Effector memory CD8-positive, alpha-beta T cell (primary cell): ENCODE measurements around the gene GSTA2.
"Not testable (repeated sequence)": the region's sequence is repeated elsewhere in the genome, so short reads cannot be mapped to it uniquely, and the experiment has no call there.

ENCODE experiments used
- ATAC-seq: fragments of 150-1000 bp; cut with Tn5 transposase; replicated peaks from 2 replicates; pipeline ENCODE4 v1.10.0; 2021; ENCODE audit warnings: mild to moderate bottlenecking, moderate library complexity
- DNase-seq, 3 experiments: peaks; one replicate each; pipeline ENCODE4 v3.0.0; 2021
- H3K27ac Mint-ChIP-seq, 2 donors: one replicate each; pipeline ENCODE4 v1.8.0; 2022; ENCODE audit warnings: mild to moderate bottlenecking in 2 of 2, mixed read lengths in 2 of 2, moderate library complexity in 2 of 2
- H3K27me3 Mint-ChIP-seq, 2 donors: one replicate each; pipeline ENCODE4 v1.8.0; 2022; ENCODE audit warnings: mixed read lengths in 2 of 2
- H3K36me3 Mint-ChIP-seq: one replicate; pipeline ENCODE4 v1.8.0; 2022; ENCODE audit warnings: mild to moderate bottlenecking, moderate library complexity, mixed read lengths; ENCODE audit not compliant: insufficient read depth
- H3K4me1 Mint-ChIP-seq, 2 donors: one replicate each; pipeline ENCODE4 v1.8.0; 2022; ENCODE audit warnings: low read depth in 2 of 2, mixed read lengths in 2 of 2
- H3K4me3 Mint-ChIP-seq, 2 donors: one replicate each; pipeline ENCODE4 v1.8.0; 2022; ENCODE audit warnings: mild to moderate bottlenecking in 2 of 2, mixed read lengths in 2 of 2, moderate library complexity in 2 of 2
- H3K9me3 Mint-ChIP-seq, 2 donors: one replicate each; pipeline ENCODE4 v1.8.0; 2022; ENCODE audit warnings: mixed read lengths in 2 of 2

Gene GSTA2

GRCh38 chr6:52749556-52750152 lies 13.6 kb downstream of the GSTA2 start:
- H3K36me3 Mint-ChIP-seq: no peaks in the 10 kb centered on the region
- DNase-seq (no peak), ATAC-seq (no peak)
- no peaks in the 10 kb centered on the region for H3K9me3 Mint-ChIP-seq
- no peak overlapping the region for H3K4me3 Mint-ChIP-seq
- no peaks in the 10 kb centered on the region for H3K4me1 Mint-ChIP-seq
- no peak overlapping the region for H3K27ac Mint-ChIP-seq
- peaks cover 40 to 42% of the 10 kb centered on the region in 2 donors for H3K27me3 Mint-ChIP-seq

- H3K4me3 Mint-ChIP-seq, H3K36me3 Mint-ChIP-seq, H3K9me3 Mint-ChIP-seq, H3K4me1 Mint-ChIP-seq, DNase-seq, ATAC-seq, H3K27ac Mint-ChIP-seq: not testable (repeated sequence)
- H3K27me3 Mint-ChIP-seq: peaks cover 50 to 51% of the 10 kb centered on the region in 2 donors
These were observed 16.0 kb downstream of the GSTA2 start for GRCh38 chr6:52747301-52747700.

- H3K4me3 Mint-ChIP-seq: no peak overlapping the region
- no peaks in the 10 kb centered on the region for H3K36me3 Mint-ChIP-seq
- no peak overlapping the region for H3K27ac Mint-ChIP-seq
- peaks cover 46 to 56% of the 10 kb centered on the region in 2 donors for H3K27me3 Mint-ChIP-seq
- ATAC-seq (no peak), DNase-seq (no peak)
- H3K9me3 Mint-ChIP-seq: no peaks in the 10 kb centered on the region
- H3K4me1 Mint-ChIP-seq: no peaks in the 10 kb centered on the region
These were observed 17.1 kb downstream of the GSTA2 start for GRCh38 chr6:52746213-52746612.

GRCh38 chr6:52745764-52746201 lies 17.5 kb downstream of the GSTA2 start:
- DNase-seq (no peak), ATAC-seq (no peak)

GRCh38 chr6:52741872-52742271 lies 21.4 kb downstream of the GSTA2 start:
- Mint-ChIP-seq H3K27ac (no peak overlapping the region), H3K4me1 (no peaks in the 10 kb centered on the region), H3K9me3 (peaks cover 0 to 5% of the 10 kb centered on the region in 2 donors), H3K36me3 (no peaks in the 10 kb centered on the region), H3K27me3 (peaks cover 36 to 59% of the 10 kb centered on the region in 2 donors), H3K4me3 (no peak overlapping the region)
- no peak for ATAC-seq
- no peak for DNase-seq

More at GRCh38 chr6:52745764-52746201, 17.5 kb downstream of the GSTA2 start:
- Mint-ChIP-seq H3K36me3 (no peaks in the 10 kb centered on the region), H3K9me3 (peaks cover 0 to 1% of the 10 kb centered on the region in 2 donors), H3K27ac (no peak overlapping the region), H3K4me3 (no peak overlapping the region), H3K27me3 (peaks cover 41 to 59% of the 10 kb centered on the region in 2 donors), H3K4me1 (no peaks in the 10 kb centered on the region)

GRCh38 chr6:52739627-52740026 lies 23.6 kb downstream of the GSTA2 start:
- DNase-seq (no peak), ATAC-seq (no peak)
- Mint-ChIP-seq H3K27ac (no peak overlapping the region), H3K36me3 (no peaks in the 10 kb centered on the region), H3K27me3 (peaks cover 27 to 50% of the 10 kb centered on the region in 2 donors), H3K4me3 (no peak overlapping the region), H3K4me1 (no peaks in the 10 kb centered on the region), H3K9me3 (peaks cover 0 to 5% of the 10 kb centered on the region in 2 donors)

- Mint-ChIP-seq H3K36me3 (no peaks in the 10 kb centered on the region), H3K4me3 (no peak overlapping the region), H3K9me3 (peaks cover 0 to 5% of the 10 kb centered on the region in 2 donors), H3K27me3 (peaks cover 22 to 50% of the 10 kb centered on the region in 2 donors), H3K4me1 (no peaks in the 10 kb centered on the region), H3K27ac (no peak overlapping the region)
- ATAC-seq (no peak), DNase-seq (no peak)
These were observed 24.1 kb downstream of the GSTA2 start for GRCh38 chr6:52739134-52739533.

GRCh38 chr6:52736145-52736544 lies 27.1 kb downstream of the GSTA2 start:
- Mint-ChIP-seq H3K4me1 (no peaks in the 10 kb centered on the region), H3K9me3 (peaks cover 0 to 5% of the 10 kb centered on the region in 2 donors)
- ATAC-seq: no peak

GRCh38 chr6:52735071-52735470 lies 28.2 kb downstream of the GSTA2 start:
- no peaks in the 10 kb centered on the region for H3K36me3 Mint-ChIP-seq
- H3K4me1 Mint-ChIP-seq: no peaks in the 10 kb centered on the region
- H3K9me3 Mint-ChIP-seq: no peaks in the 10 kb centered on the region
- H3K27me3 Mint-ChIP-seq: peaks cover 0 to 34% of the 10 kb centered on the region in 2 donors
- H3K27ac Mint-ChIP-seq: no peak overlapping the region
- H3K4me3 Mint-ChIP-seq: no peak overlapping the region
- no peak for DNase-seq
- ATAC-seq: no peak

More at GRCh38 chr6:52736145-52736544, 27.1 kb downstream of the GSTA2 start:
- H3K36me3 Mint-ChIP-seq: no peaks in the 10 kb centered on the region
- peaks cover 0 to 42% of the 10 kb centered on the region in 2 donors for H3K27me3 Mint-ChIP-seq
- H3K4me3 Mint-ChIP-seq: no peak overlapping the region
- H3K27ac Mint-ChIP-seq: no peak overlapping the region
- no peak for DNase-seq

GRCh38 chr6:52734072-52734471 lies 29.2 kb downstream of the GSTA2 start:
- Mint-ChIP-seq H3K27ac (no peak overlapping the region), H3K4me1 (no peaks in the 10 kb centered on the region), H3K36me3 (no peaks in the 10 kb centered on the region), H3K27me3 (peaks cover 0 to 34% of the 10 kb centered on the region in 2 donors), H3K9me3 (no peaks in the 10 kb centered on the region), H3K4me3 (no peak overlapping the region)
- ATAC-seq: no peak
- no peak for DNase-seq

- ATAC-seq (no peak), DNase-seq (no peak)
- Mint-ChIP-seq H3K9me3 (no peaks in the 10 kb centered on the region), H3K27ac (no peak overlapping the region), H3K27me3 (peaks cover 0 to 31% of the 10 kb centered on the region in 2 donors), H3K4me3 (no peak overlapping the region), H3K36me3 (no peaks in the 10 kb centered on the region), H3K4me1 (no peaks in the 10 kb centered on the region)
These were observed 30.1 kb downstream of the GSTA2 start for GRCh38 chr6:52733172-52733571.

- Mint-ChIP-seq H3K9me3 (no peaks in the 10 kb centered on the region), H3K4me1 (no peaks in the 10 kb centered on the region), H3K36me3 (no peaks in the 10 kb centered on the region), H3K27ac (no peak overlapping the region), H3K4me3 (no peak overlapping the region), H3K27me3 (peaks cover 0 to 25% of the 10 kb centered on the region in 2 donors)
- DNase-seq: no peak
- no peak for ATAC-seq
These were observed 31.6 kb downstream of the GSTA2 start for GRCh38 chr6:52731719-52732118.

GRCh38 chr6:52729576-52729975 lies 33.7 kb downstream of the GSTA2 start:
- Mint-ChIP-seq H3K9me3 (no peaks in the 10 kb centered on the region), H3K4me3 (no peak overlapping the region), H3K27ac (no peak overlapping the region), H3K27me3 (peaks cover 0 to 21% of the 10 kb centered on the region in 2 donors), H3K36me3 (no peaks in the 10 kb centered on the region), H3K4me1 (no peaks in the 10 kb centered on the region)
- no peak for DNase-seq
- ATAC-seq: no peak

- no peak overlapping the region for H3K4me3 Mint-ChIP-seq
- peaks cover 0 to 15% of the 10 kb centered on the region in 2 donors for H3K27me3 Mint-ChIP-seq
- DNase-seq (no peak), ATAC-seq (no peak)
- no peaks in the 10 kb centered on the region for H3K4me1 Mint-ChIP-seq
- H3K36me3 Mint-ChIP-seq: no peaks in the 10 kb centered on the region
- H3K27ac Mint-ChIP-seq: no peak overlapping the region
- no peaks in the 10 kb centered on the region for H3K9me3 Mint-ChIP-seq
These were observed 34.9 kb downstream of the GSTA2 start for GRCh38 chr6:52728394-52728793.
